IMR-90 (cell line): ENCODE measurements around the gene EML6. TPM values are rescaled to one million over a fixed set of nuclear protein-coding genes. Genes with fewer than 3 reads are reported as not detected.

Source experiments
- ATAC-seq: fragments of 200-7000 bp; cut with Tn5 transposase; 2 replicates; pipeline ENCODE4 v1.9.1; 2020; ENCODE audit warnings: low read depth, mild to moderate bottlenecking, moderate library complexity
- BruUV-seq: library from RNA; stranded (reverse); fragments of 400-500 nt; replicated peaks from 2 replicates; lab custom pipeline; 2021; lab: Mats Ljungman, UMichigan
- CTCF ChIA-PET: fragments of 300-600 bp; formaldehyde crosslinking; extraction: SDS; loops from one replicate; lab custom pipeline; 2021; ENCODE audit warnings: antibody characterized with exemption; lab: Yijun Ruan, JAX
- POLR2A ChIA-PET: fragments of 300-600 bp; sonication (Branson Sonifier 250); formaldehyde crosslinking; loops from one replicate; lab custom pipeline; 2022; ENCODE audit warnings: antibody characterized with exemption; ENCODE audit not compliant: unreplicated experiment; lab: Charles Lee
- DNase-seq: peaks from one replicate; pipeline ENCODE4 v3.0.0; 2013
- H2AFZ ChIP-seq: replicated peaks from 2 replicates; pipeline ENCODE3; 2013; ENCODE audit warnings: low read length, mild to moderate bottlenecking; ENCODE audit not compliant: poor library complexity
- H2AK5ac ChIP-seq: 2 replicates; pipeline ENCODE4 v1.6.1; 2013; ENCODE audit warnings: low read depth, low read length, inconsistent platforms
- H2AK9ac ChIP-seq: replicated peaks from 2 replicates; pipeline ENCODE3; 2013; ENCODE audit warnings: mild to moderate bottlenecking, low read depth, low read length, moderate library complexity; ENCODE audit not compliant: poor library complexity
- H2BK120ac ChIP-seq: 2 replicates; pipeline ENCODE4 v1.6.1; 2013; ENCODE audit warnings: low read depth, low read length, inconsistent platforms
- H2BK15ac ChIP-seq: 3 replicates; pipeline ENCODE4 v1.6.1; 2013; ENCODE audit warnings: low read depth, low read length, inconsistent platforms
- H2BK20ac ChIP-seq: 2 replicates; pipeline ENCODE4 v1.6.1; 2013; ENCODE audit warnings: low read depth, mild to moderate bottlenecking, inconsistent platforms, low read length, moderate library complexity
- H2BK5ac ChIP-seq: 2 replicates; pipeline ENCODE4 v1.6.1; 2013; ENCODE audit warnings: mild to moderate bottlenecking, low read depth, low read length, inconsistent platforms; ENCODE audit not compliant: poor library complexity, severe bottlenecking
- H3K14ac ChIP-seq: replicated peaks from 2 replicates; pipeline ENCODE4 v1.6.1; 2013; ENCODE audit warnings: low read depth, low read length, inconsistent platforms
- H3K18ac ChIP-seq: 2 replicates; pipeline ENCODE4 v1.6.1; 2013; ENCODE audit warnings: low read depth, low read length, control low read depth
- H3K23ac ChIP-seq: 2 replicates; pipeline ENCODE4 v1.6.1; 2013; ENCODE audit warnings: low read depth, low read length, inconsistent platforms
- H3K27ac ChIP-seq: 2 replicates; pipeline ENCODE4 v1.5.1; 2013; ENCODE audit warnings: mild to moderate bottlenecking, control low read depth, low read length; ENCODE audit not compliant: insufficient read depth
- H3K27me3 ChIP-seq: 2 replicates; pipeline ENCODE4 v1.6.1; 2013; ENCODE audit warnings: low read length; ENCODE audit not compliant: control insufficient read depth, insufficient read depth
- H3K36me3 ChIP-seq: 2 replicates; pipeline ENCODE4 v1.6.1; 2013; ENCODE audit warnings: low read length, mixed read lengths; ENCODE audit not compliant: control insufficient read depth, insufficient read depth
- H3K4ac ChIP-seq: 2 replicates; pipeline ENCODE4 v1.6.1; 2013; ENCODE audit warnings: low read depth, low read length, inconsistent platforms
- H3K4me1 ChIP-seq: 2 replicates; pipeline ENCODE4 v1.6.1; 2013; ENCODE audit warnings: low read length, mixed read lengths; ENCODE audit not compliant: control insufficient read depth, insufficient read depth
- H3K4me2 ChIP-seq: 2 replicates; pipeline ENCODE4 v1.6.1; 2013; ENCODE audit warnings: low read depth, mild to moderate bottlenecking, control low read depth, low read length, moderate library complexity
- H3K4me3 ChIP-seq: 2 replicates; pipeline ENCODE4 v1.5.1; 2013; ENCODE audit warnings: low read depth, mild to moderate bottlenecking, control low read depth, low read length, moderate library complexity; ENCODE audit not compliant: insufficient read depth
- H3K56ac ChIP-seq: 2 replicates; pipeline ENCODE4 v1.6.1; 2013; ENCODE audit warnings: low read length, inconsistent platforms; ENCODE audit not compliant: insufficient read depth; ENCODE audit errors: extremely low read depth
- H3K79me1 ChIP-seq, 2 experiments: 2 replicates each; pipeline ENCODE4 v1.6.1; 2013; ENCODE audit warnings: low read length in 2 of 2, inconsistent platforms in 1 of 2, low read depth in 1 of 2
- H3K9ac ChIP-seq: 2 replicates; pipeline ENCODE4 v1.6.1; 2013; ENCODE audit warnings: low read depth, low read length, control low read depth
- H3K9me1 ChIP-seq: 2 replicates; pipeline ENCODE4 v1.6.1; 2013; ENCODE audit warnings: low read length, inconsistent platforms; ENCODE audit not compliant: insufficient read depth
- H3K9me3 ChIP-seq: 2 replicates; pipeline ENCODE4 v1.6.1; 2013; ENCODE audit warnings: low read length; ENCODE audit not compliant: control insufficient read depth, insufficient read depth
- H4K20me1 ChIP-seq: 2 replicates; pipeline ENCODE4 v1.6.1; 2013; ENCODE audit warnings: low read length, inconsistent platforms; ENCODE audit not compliant: insufficient read depth
- H4K5ac ChIP-seq: 2 replicates; pipeline ENCODE4 v1.6.1; 2013; ENCODE audit warnings: mild to moderate bottlenecking, low read depth, low read length, control low read depth
- H4K8ac ChIP-seq, 2 experiments: 2 replicates each; pipeline ENCODE4 v1.6.1; 2013; ENCODE audit warnings: low read depth in 2 of 2, low read length in 2 of 2, control low read depth in 1 of 2, inconsistent platforms in 1 of 2
- H4K91ac ChIP-seq: 2 replicates; pipeline ENCODE4 v1.6.1; 2013; ENCODE audit warnings: low read depth, low read length, inconsistent platforms; ENCODE audit not compliant: insufficient read depth
- CHD1 ChIP-seq: IDR thresholded peaks from 2 replicates; pipeline ENCODE4 v1.6.1; 2012; ENCODE audit warnings: low read depth, low read length, improper control_type of control experiment
- ELK1 ChIP-seq: fragments of 150-350 bp; IDR thresholded peaks from 2 replicates; pipeline ENCODE4 v1.6.1; 2016; ENCODE audit warnings: low read depth, mild to moderate bottlenecking, low read length, moderate library complexity, borderline replicate concordance
- FOS ChIP-seq: fragments of 150-350 bp; IDR thresholded peaks from 2 replicates; pipeline ENCODE4 v1.6.1; 2016; ENCODE audit warnings: low read depth, low read length
- MAFK ChIP-seq: IDR thresholded peaks from 2 replicates; pipeline ENCODE4 v1.6.1; 2012; ENCODE audit warnings: low read depth, low read length, improper control_type of control experiment
- NFE2L2 ChIP-seq: fragments of 150-350 bp; IDR thresholded peaks from 2 replicates; pipeline ENCODE4 v1.6.1; 2016; ENCODE audit warnings: low read depth, mild to moderate bottlenecking, low read length
- POLR2A ChIP-seq: IDR thresholded peaks from 2 replicates; pipeline ENCODE4 v1.6.1; 2012; ENCODE audit warnings: mild to moderate bottlenecking, low read depth, low read length
- RCOR1 ChIP-seq: IDR thresholded peaks from 2 replicates; pipeline ENCODE4 v1.6.1; 2012; ENCODE audit warnings: mild to moderate bottlenecking, low read length, improper control_type of control experiment; ENCODE audit not compliant: insufficient replicate concordance
- RFX5 ChIP-seq: IDR thresholded peaks from 2 replicates; pipeline ENCODE4 v1.8.0; 2012; ENCODE audit warnings: low read depth, mild to moderate bottlenecking, low read length, moderate library complexity
- WGBS, 2 experiments: methylation state at CpG; one replicate each; pipeline versions ENCODE4 v1.1.5 to v1.1.7; 2013; ENCODE audit warnings: missing lambda C conversion rate in 2 of 2; ENCODE audit not compliant: insufficient read length in 1 of 2; ENCODE audit errors: extremely low coverage in 2 of 2; 5-methylcytosine and 5-hydroxymethylcytosine counted together
- dilution Hi-C: fragments of 300-500 bp; cut with HindIII; formaldehyde crosslinking; loops from one replicate; pipeline ENCODE4 v1.14.3; 2018; ENCODE audit warnings: low sequenced_read_pairs; ENCODE audit not compliant: unreplicated experiment
- in situ Hi-C: fragments of 300-500 bp; cut with MboI; formaldehyde crosslinking; loops from 3 replicates; pipeline ENCODE4 v1.14.3; 2019; ENCODE audit warnings: low sequenced_read_pairs, inconsistent platforms, mixed read lengths
- intact Hi-C: fragments of 100-400 bp; cut with micrococcal nuclease; formaldehyde crosslinking; loops from 2 replicates; pipeline ENCODE4 v1.10.0; 2022
- polyA plus RNA-seq, 3 experiments: library from polyadenylated mRNA; depleted of rRNA; stranded (reverse); fragments of >200 nt; gene quantifications; 2 replicates each; pipeline ENCODE4 v1.2.3, GENCODE V29; 2012; ENCODE audit warnings: low replicate concordance in 1 of 3
- total RNA-seq: library from RNA; depleted of rRNA; stranded (reverse); fragments of >200 nt; gene quantifications from 2 replicates; pipeline ENCODE4 v1.2.3, GENCODE V29; 2012

EML6 gene
- total and polyA plus RNA-seq, 2 of the 4 experiments (the other 2 are of a cell fraction), result 0.18 to 0.19 TPM

GRCh38 chr2:54773233-54773632, 49.8 kb downstream of the EML6 start:
- H3K79me1 ChIP-seq, result no peaks in the 10 kb centered on the region
- no peak overlapping the region for H3K18ac ChIP-seq
- H4K5ac ChIP-seq, result no peak overlapping the region
- TF ChIP-seq CHD1 (no peak), MAFK (no peak), POLR2A (no peak), RFX5 (no peak), ELK1 (no peak), RCOR1 (no peak), FOS (no peak), NFE2L2 (no peak)
- BruUV-seq, result no TSS peak
- POLR2A ChIA-PET, result no interaction called here
- DNase-seq, result no peak
- CTCF ChIA-PET, result no interaction called here
- H2AFZ ChIP-seq, result no peak overlapping the region
- H2BK20ac ChIP-seq, result no peak overlapping the region
- H2BK15ac ChIP-seq, result no peak overlapping the region
- no peak overlapping the region for H3K4me3 ChIP-seq
- no peak overlapping the region for H3K14ac ChIP-seq
- no peak overlapping the region for H3K27ac ChIP-seq
- H3K23ac ChIP-seq, result no peak overlapping the region
- in situ Hi-C loops, result no loop called here
- no peaks in the 10 kb centered on the region for H3K27me3 ChIP-seq
- WGBS, 2 experiments, result 93% methylated on average over 2 of the region's 3 CpGs; no CpG with 5 or more reads in 1 of the 2 experiments
- H3K9ac ChIP-seq, result no peak overlapping the region
- intact Hi-C loops, result no loop called here
- H3K9me1 ChIP-seq, result no peaks in the 10 kb centered on the region
- dilution Hi-C loops, result no loop called here
- H4K8ac ChIP-seq, result no peak overlapping the region
- H2AK9ac ChIP-seq, result no peak overlapping the region
- H2BK5ac ChIP-seq, result no peak overlapping the region
- H4K91ac ChIP-seq, result no peak overlapping the region
- no peak overlapping the region for H2BK120ac ChIP-seq
- H4K20me1 ChIP-seq, result no peaks in the 10 kb centered on the region
- no peaks in the 10 kb centered on the region for H3K36me3 ChIP-seq
- peaks cover 7% of the 10 kb centered on the region for H3K9me3 ChIP-seq
- no peak overlapping the region for H3K4me2 ChIP-seq
- H3K4ac ChIP-seq, result no peak overlapping the region
- no peak overlapping the region for H3K56ac ChIP-seq
- no peak for ATAC-seq
- no peak overlapping the region for H2AK5ac ChIP-seq
- no peaks in the 10 kb centered on the region for H3K4me1 ChIP-seq
